Ovary (tissue), 3 donors: ENCODE measurements around the gene RPL3.

Source experiments
- EP300 ChIP-seq: sonication (generic); formaldehyde crosslinking; IDR thresholded peaks from one replicate; pipeline ENCODE4 v1.6.1; 2017; ENCODE audit warnings: antibody characterized with exemption
- POLR2A ChIP-seq: fragments of 450-650 bp; IDR thresholded peaks from one replicate; pipeline ENCODE4 v1.6.1; 2017; ENCODE audit warnings: antibody characterized with exemption, mild to moderate bottlenecking, moderate library complexity
- TF ChIP-seq, protein P1 (sequence below), 3 donors: fragments of 450-650 bp in 2 of 3; fragments of 200-600 bp in 1 of 3; IDR thresholded peaks; one replicate each; pipeline versions ENCODE4 v1.5.1 to v1.8.0; 2016 to 2022; ENCODE audit warnings: antibody characterized with exemption in 3 of 3, mild to moderate bottlenecking in 1 of 3
- donor health status: DM: no; HTN: no; CAD: no.

- TF ChIP-seq POLR2A (no peak), EP300 (no peak)
- TF ChIP-seq, protein P1, sequence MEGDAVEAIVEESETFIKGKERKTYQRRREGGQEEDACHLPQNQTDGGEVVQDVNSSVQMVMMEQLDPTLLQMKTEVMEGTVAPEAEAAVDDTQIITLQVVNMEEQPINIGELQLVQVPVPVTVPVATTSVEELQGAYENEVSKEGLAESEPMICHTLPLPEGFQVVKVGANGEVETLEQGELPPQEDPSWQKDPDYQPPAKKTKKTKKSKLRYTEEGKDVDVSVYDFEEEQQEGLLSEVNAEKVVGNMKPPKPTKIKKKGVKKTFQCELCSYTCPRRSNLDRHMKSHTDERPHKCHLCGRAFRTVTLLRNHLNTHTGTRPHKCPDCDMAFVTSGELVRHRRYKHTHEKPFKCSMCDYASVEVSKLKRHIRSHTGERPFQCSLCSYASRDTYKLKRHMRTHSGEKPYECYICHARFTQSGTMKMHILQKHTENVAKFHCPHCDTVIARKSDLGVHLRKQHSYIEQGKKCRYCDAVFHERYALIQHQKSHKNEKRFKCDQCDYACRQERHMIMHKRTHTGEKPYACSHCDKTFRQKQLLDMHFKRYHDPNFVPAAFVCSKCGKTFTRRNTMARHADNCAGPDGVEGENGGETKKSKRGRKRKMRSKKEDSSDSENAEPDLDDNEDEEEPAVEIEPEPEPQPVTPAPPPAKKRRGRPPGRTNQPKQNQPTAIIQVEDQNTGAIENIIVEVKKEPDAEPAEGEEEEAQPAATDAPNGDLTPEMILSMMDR (IDR thresholded peaks at IDR 0.05) = no peak
These were observed 52.9 kb downstream of the RPL3 start for GRCh38 chr22:39266398-39267030.
